Activated CD4-positive, alpha-beta T cell treated with anti-CD3 and anti-CD28 coated beads, Interleukin-2, amount 50 U/mL, for 16 hours (primary cell): ENCODE data around the gene SNRNP200.

ENCODE experiments used
- DNase-seq: peaks from one replicate; pipeline ENCODE4 v3.0.0-alpha.2; 2020

Gene SNRNP200

GRCh38 chr2:96248624-96249023 lies 56.7 kb downstream of the SNRNP200 start:
- DNase-seq, result no peak

DNA sequence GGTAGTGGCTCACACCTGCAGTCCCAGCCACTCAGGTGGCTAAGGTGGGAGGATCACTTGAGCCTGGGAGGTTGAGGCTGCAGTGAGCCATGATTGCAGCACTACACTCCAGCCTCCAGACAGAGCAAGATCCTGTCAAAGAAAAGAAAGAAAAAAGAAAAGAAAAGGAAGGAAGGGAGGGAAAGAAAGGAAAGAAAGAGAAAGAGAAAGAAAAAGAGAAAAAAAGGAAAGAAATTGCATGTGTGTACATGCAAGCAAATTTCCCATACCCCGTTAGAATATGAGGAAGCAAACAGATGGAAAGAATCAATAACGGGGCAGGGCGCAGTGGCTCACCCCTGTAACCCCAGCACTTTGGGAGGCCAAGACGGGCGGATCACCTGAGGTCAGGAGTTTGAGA lies 57.5 kb downstream of the SNRNP200 start:
- no peak for DNase-seq

- DNase-seq, result no peak
Measured at GRCh38 chr2:96247009-96247408, 58.3 kb downstream of the SNRNP200 start.

DNA sequence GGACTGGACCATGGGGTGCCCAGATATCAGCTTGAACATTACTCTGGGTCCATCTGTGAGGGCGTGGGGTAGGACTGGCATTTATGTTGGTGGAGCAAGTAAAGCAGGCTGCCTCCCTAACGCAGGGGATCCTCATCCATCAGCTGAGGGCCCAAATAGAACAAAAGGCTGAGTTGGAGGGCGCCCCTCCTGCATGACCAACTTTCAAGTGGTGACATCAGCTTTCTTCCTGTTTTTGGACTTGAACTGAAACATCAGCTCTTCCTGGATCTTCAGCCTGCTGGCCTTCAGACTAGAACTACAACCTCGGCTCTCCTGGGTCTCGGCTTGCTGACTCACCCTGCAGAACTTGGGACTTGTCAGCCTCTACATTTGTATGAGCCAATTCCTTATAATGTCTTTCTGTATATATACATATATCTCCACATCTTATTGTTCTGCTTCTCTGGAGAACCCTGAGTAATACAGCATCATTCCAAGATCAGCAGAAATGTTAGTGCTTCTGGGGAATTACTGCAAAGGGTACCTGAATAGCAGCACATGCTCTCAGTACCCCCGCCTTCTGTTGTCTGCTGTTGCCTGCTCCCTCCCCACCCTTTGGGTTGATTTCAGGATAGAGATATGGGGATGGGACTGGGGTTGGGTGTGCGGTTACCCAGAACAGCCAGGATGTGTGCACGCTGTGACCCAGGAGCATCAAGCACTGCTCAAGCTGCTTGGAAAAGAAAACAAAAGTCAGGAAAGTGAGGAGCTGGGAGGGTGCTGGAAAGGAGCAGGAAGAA lies 59.5 kb downstream of the SNRNP200 start:
- peak; percentile 27 for DNase-seq

DNA sequence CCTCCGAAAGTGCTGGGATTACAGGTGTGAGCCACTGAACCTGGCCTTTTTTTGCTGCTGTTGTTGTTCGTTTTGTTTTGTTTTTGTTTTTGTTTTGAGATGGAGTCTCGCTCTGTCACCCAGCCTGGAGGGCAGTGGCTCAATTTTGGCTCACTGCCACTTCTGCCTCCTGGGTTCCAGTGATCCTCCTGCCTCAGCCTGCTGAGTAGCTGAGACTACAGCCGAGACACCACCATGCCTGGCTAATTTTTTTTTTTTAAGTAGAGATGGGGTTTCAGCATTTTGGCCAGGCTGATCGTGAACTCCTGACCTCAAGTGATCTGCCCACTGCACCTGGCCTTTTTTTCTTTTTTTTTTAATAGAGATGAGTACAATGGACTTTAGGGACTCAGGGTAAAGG lies 61.5 kb downstream of the SNRNP200 start:
- no peak for DNase-seq

DNA sequence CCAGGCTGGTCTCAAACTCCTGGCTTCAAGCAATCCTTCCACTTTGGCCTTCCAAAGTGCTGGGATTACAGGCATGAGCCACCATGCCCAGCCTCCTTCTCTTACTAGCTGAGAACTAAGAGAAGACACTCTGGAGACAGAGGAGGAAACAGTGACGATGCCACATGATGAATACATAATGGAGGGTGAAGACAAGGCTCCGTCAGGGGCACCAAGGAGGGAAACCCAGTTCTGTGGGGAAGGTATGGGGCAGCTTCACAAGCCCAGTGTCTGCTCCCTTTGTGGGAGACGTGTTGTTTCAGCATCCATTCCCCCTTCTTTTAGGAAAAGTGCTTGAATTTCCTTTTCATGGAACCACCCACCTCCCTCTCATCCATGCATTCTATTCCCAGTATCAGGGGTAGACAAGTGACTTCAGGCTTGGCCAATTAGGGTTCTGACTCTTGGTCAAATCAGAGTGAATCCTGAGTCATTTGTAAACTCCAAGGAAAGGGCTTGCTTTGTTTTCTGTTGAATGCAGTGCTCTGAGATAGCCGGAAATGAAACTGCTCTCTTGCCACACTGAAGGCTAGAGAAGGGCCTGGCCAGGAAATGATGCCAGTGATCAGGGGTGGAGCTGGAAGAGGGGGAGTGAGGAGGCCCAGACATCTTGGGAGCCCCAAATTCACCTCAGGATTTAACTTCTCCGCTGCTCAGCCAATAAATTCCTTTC lies 63.3 kb downstream of the SNRNP200 start:
- DNase-seq, result peak; percentile 90

- no peak for DNase-seq
Measured at GRCh38 chr2:96241227-96241626, 64.1 kb downstream of the SNRNP200 start.

- no peak for DNase-seq
Measured at GRCh38 chr2:96240341-96241038, 64.9 kb downstream of the SNRNP200 start.

DNA sequence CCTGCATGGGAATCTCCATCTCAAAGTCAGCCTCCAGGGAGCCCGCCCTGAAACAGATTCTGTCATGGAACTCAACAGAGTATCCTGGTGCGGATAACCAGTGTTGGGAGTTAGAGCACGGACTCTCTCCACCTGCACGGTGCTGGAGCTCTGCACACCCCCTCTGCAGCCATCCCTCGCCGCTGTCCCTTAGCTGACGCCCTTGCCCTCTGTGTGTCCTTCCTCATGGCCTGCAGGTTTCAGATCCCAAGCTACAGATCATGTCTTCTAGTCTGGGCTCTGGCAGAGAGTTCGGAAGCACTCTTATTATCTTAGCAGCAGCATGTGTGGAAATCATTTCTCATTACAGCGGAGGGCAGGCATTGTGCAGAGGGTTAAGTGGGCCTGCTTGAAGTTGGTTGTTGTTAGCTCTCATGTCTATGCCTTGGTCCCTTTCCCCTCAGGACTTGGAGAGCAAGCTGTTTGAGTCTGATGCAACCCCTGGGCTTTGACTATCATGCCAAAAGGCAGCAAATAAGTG lies 65.5 kb downstream of the SNRNP200 start:
- no peak for DNase-seq

DNA sequence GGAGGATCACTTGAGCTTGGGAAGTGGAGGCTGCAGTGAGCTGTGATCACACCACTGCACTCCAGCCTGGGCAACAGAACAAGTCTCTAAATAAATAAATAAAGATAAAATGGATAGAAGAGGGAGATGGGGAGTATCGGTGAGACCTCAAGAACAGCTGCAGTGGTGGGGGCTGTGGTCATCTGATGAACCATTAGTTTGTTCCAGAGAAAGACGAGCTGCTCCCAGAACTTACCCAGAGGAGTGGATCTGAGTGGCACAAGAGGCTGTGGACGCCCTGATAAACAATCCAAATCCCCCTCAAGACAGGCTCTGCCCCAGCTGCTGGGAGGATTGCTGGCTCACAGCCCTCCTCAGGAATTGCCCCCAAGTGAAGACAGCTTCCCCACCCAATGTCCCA lies 66.3 kb downstream of the SNRNP200 start:
- DNase-seq, result no peak

DNA sequence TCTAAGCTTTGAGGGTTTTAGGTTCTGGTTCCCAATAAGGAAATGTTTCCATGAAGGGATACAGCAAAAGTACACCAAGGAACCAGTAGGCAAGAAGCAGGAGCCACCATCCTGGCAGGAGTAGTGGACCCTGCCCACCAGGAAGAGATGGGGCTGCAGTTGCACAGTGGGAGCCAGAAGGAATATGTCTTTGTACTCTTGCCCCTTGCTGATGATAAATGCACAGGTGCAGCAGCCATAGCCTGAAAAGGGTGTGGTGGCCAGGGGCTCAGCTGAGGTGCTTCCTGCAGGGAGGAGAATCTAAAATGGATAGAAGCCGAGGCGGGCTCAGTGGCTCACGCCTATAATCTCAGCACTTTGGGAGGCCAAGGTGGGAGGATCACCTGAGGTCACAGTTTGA lies 67.1 kb downstream of the SNRNP200 start:
- DNase-seq, result no peak

DNA sequence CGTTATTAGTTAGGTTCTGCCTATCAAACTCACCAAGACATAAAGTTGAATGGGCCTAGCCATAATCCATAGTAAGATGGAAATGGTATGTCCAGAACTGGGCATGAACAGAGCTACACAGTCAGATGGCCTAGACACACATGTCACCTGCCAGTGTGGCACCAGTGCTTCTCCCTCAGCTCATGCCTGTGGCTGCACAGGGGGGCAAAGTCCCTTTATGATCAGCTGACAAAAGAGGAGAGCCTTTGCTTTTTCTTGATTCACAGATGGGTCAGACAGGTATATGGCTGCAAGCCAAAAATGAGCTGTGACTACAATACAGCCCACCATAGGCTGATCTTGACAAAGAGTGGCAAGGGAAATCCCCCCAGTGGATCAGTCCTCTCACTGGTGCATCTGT lies 68.5 kb downstream of the SNRNP200 start:
- DNase-seq, result no peak

DNA sequence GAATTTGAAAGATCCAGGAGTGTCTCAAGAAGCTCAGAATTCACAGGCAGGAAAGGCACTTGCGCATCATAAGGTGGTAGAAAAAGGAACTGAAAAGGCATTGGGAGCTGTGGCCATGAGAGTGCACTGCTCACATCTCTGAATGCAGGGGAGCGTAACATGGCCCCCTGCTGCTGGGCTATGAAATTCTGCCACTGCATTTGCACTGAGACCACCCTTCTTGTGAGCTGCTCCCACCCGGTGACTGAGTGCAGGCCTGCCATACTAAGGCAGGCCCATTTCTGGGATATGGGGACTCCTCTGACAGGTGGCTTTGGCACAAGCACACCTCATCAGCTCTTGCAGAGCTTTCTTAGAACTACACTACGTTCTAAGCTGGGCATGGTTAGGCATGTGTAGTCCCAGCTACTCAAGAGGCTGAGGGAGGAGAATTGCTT lies 71.4 kb downstream of the SNRNP200 start:
- no peak for DNase-seq

GRCh38 chr2:96233436-96233835 lies 71.9 kb downstream of the SNRNP200 start:
- no peak for DNase-seq

DNA sequence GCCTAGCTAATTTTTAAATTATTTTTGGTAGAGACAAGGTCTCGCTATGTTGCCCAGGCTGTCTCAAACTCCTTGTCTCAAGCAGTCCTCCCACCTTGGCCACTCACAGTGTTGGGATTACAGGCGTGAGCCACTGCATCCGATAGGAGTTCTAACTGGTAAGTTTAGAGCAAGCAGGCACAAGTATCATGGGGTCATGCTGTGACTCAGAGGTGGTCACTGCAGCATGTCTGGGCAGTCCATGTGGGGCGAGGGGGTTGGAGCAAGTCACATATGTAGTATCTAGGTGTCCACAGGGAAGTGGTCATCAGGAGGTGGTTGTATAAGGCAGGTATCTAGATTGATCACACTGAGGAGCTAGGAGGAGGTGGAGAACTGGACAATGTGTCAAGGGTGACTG lies 74.0 kb downstream of the SNRNP200 start:
- no peak for DNase-seq

DNA sequence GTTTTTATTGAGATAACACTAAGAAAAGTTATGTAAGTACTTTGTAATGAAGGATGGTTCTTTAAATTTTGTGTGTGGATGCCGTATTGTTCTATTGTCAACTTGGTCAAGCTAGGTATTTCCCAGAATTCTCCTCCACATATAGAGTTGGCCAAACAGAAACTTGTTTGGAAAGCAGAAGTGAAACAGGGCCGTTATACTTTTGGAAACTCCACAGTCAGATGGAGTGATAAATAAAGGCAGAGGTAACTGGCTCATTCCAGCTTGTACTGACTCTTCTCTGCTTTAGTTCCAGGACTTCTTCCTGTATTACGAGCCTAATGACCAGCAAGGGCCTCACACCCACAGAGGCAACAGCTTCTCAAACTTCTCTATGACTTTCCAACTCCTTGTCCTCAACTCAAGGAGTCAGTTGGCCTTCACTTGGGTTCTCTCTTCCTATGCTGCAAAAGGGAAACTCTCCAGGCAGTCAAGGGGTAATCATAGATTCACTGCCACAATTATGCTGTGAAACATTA lies 80.3 kb downstream of the SNRNP200 start:
- no peak for DNase-seq
